ENCODE results near the gene CDH4. TPM values are rescaled to one million over a fixed set of nuclear protein-coding genes. Genes with fewer than 3 reads are reported as not detected.

Gene CDH4
- total and polyA plus RNA-seq, 2 of the 8 experiments (the other 6 are each of a cell fraction or from before 2014, with no cell fraction given): 4.3 to 7.9 TPM

- H4K8ac ChIP-seq (ENCODE audit: extremely low read depth, insufficient read depth, low read length): no peak overlapping the region; the same call in 1 of the 2 replicates
- peaks cover 6% of the 10 kb centered on the region; the same call in 1 of the 2 replicates for H3K23me2 ChIP-seq (ENCODE audit: low read depth, low read length)
- no peak overlapping the region for H3K4ac ChIP-seq (replicated peaks; ENCODE audit: insufficient read length, low read depth, low read length)
- H4K91ac ChIP-seq (replicated peaks; ENCODE audit: insufficient read length, low read length): no peak overlapping the region
- H3K36me3 ChIP-seq (ENCODE audit: control insufficient read depth in 2 of 4, insufficient read depth in 4 of 4, low read length in 3 of 4): no peaks in the 10 kb centered on the region
- H3K23ac ChIP-seq (ENCODE audit: insufficient read length): no peak overlapping the region
- peaks cover 0 to 6% of the 10 kb centered on the region in 2 experiments for H4K20me1 ChIP-seq (replicated peaks in 1 of 2; ENCODE audit: control insufficient read depth in 1 of 2, insufficient read depth in 2 of 2, low read length in 2 of 2)
- no peak overlapping the region for H3K27ac ChIP-seq (ENCODE audit: low read depth, low read length)
- H3K4me2 ChIP-seq (ENCODE audit: insufficient read depth in 1 of 2, low read depth in 2 of 2, low read length in 2 of 2): no peak overlapping the region
- no peak overlapping the region for H2BK5ac ChIP-seq (ENCODE audit: low read depth, low read length)
- H3K4me3 ChIP-seq (ENCODE audit: extremely low read depth in 1 of 4, insufficient read depth in 2 of 4, low read depth in 3 of 4, low read length in 4 of 4): no peak overlapping the region
- 96% methylated on average over 6 of the region's 7 CpGs; no CpG with 5 or more reads in 1 of the 2 experiments for WGBS, 2 experiments (ENCODE audit: extremely low coverage in 1 of 2, insufficient coverage in 1 of 2, insufficient read length in 1 of 2, insufficient replicate concordance in 2 of 2, low coverage in 1 of 2, low lambda C conversion rate in 2 of 2, missing lambda C conversion rate in 1 of 2)
- H3K9ac ChIP-seq (replicated peaks in 1 of 4; ENCODE audit: extremely low read depth in 1 of 4, low read depth in 3 of 4, low read length in 3 of 4): no peak overlapping the region
- H2BK20ac ChIP-seq (ENCODE audit: low read length): no peak overlapping the region
- H3K9me3 ChIP-seq (ENCODE audit: insufficient read depth in 2 of 2, low read depth in 1 of 2, low read length in 1 of 2): no peaks in the 10 kb centered on the region
- DNase-seq (ENCODE audit: low read depth in 1 of 2, low spot score in 2 of 2) (no peak), FAIRE-seq (no peak)
- no peak overlapping the region for H2BK12ac ChIP-seq (ENCODE audit: low read depth, low read length)
- no peak overlapping the region for H2BK15ac ChIP-seq (ENCODE audit: low read length)
- H3K27me3 ChIP-seq (replicated peaks in 1 of 4; ENCODE audit: control insufficient read depth in 3 of 4, extremely low read depth in 1 of 4, insufficient read depth in 3 of 4, low read length in 3 of 4): peaks cover 0 to 5% (median 0%) of the 10 kb centered on the region in 4 experiments; a peak in 6 of 7 replicates
- H3K4me1 ChIP-seq (replicated peaks in 1 of 4; ENCODE audit: control insufficient read depth in 3 of 4, insufficient read depth in 4 of 4, low read length in 3 of 4): peaks cover 0 to 11% (median 6%) of the 10 kb centered on the region in 4 experiments; a peak in 5 of 7 replicates
- ChIA-PET CTCF (ENCODE audit: partially characterized antibody) (interaction anchor here (0.9 to 1.5 kb wide), 6 partner anchors 8 to 207 kb away, joined by 3 to 5 read pairs (median 4); no protein-coding TSS in a partner anchor), POLR2A (ENCODE audit: partially characterized antibody) (no interaction called here)
- H4K5ac ChIP-seq (ENCODE audit: insufficient read length, low read depth, low read length): no peak overlapping the region
- H3K56ac ChIP-seq (replicated peaks; ENCODE audit: insufficient read length, low read depth, low read length): no peak overlapping the region
- H2AFZ ChIP-seq (ENCODE audit: low read length): no peak overlapping the region
- no peak overlapping the region for H3K18ac ChIP-seq (ENCODE audit: extremely low read depth, low read length)
- H2AK5ac ChIP-seq (ENCODE audit: low read depth, low read length): no peak overlapping the region
- no peak overlapping the region for H2BK120ac ChIP-seq (replicated peaks; ENCODE audit: low read depth, low read length)
- no peak overlapping the region for H3K14ac ChIP-seq (ENCODE audit: insufficient read length)
- H3K79me2 ChIP-seq (ENCODE audit: control insufficient read depth in 1 of 2, insufficient read depth in 2 of 2, low read length in 2 of 2): no peaks in the 10 kb centered on the region
- no peaks in the 10 kb centered on the region for H3K79me1 ChIP-seq (ENCODE audit: low read depth, low read length)
- TF ChIP-seq BRCA1 (IDR thresholded peaks at IDR 0.05; ENCODE audit: low read depth, low read length): no peak
- no peak for TF ChIP-seq SIN3A (conservative IDR thresholded peaks at IDR 0.05 in 1 of 2, IDR thresholded peaks at IDR 0.05 in 1 of 2; ENCODE audit: low read depth in 1 of 2, low read length in 2 of 2)
- TF ChIP-seq CHD2 (IDR thresholded peaks at IDR 0.05; ENCODE audit: low read length): no peak
- TF ChIP-seq RNF2 (IDR thresholded peaks at IDR 0.05; ENCODE audit: borderline replicate concordance, low read depth, low read length, missing control alignments, poor library complexity, severe bottlenecking): no peak
- no peak for TF ChIP-seq MAFK (IDR thresholded peaks at IDR 0.05; ENCODE audit: low read depth, low read length)
- no peak for TF ChIP-seq SP4 (IDR thresholded peaks at IDR 0.05; ENCODE audit: low read length)
Observed at GRCh38 chr20:61680096-61680495, 428.0 kb downstream of the CDH4 start.

Measured in H1 (cell line).